ENCODE data around the gene TRIP6. TPM values are rescaled to one million over a fixed set of nuclear protein-coding genes. Genes with fewer than 3 reads are reported as not detected.
A peak's percentile ranks its signal among the peaks of the same experiment; 100 is the strongest.

The TRIP6 gene
- total RNA-seq: 1 to 10 TPM; 4.6 to 9.1 (median 7.3) TPM

DNA sequence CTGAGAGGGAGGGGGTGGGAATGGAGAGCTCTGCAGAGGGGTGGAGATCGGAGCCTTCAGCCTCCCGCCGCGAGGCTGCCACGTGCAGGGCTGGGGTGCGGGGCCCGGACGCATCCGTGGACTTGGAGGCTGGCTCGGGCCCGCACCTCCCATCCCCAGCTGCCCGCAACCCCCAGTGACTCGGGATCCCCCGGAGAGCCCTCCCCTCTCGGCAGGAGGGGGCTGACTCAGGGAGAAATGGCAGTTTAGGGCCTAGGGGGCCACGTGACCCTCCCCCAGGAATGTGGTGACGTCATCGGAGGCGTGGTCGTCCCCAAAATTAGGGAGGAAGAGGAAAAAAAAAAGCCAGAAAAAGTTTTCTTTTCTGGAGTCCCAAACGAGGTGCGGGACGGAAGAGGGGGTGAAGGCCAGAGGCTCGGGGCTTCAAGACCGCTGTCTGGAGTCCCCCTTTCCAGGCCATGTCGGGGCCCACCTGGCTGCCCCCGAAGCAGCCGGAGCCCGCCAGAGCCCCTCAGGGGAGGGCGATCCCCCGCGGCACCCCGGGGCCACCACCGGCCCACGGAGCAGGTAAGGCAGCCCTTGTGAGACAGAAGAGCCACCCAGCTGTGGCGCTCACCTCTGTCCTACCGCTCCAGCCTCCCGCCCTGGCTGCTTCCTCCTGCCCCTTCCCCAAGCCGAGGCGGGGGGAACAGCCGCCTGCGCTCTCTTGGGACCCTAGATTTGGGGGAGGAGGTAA is at the start of gene TRIP6:
TRIP6 (plus strand) TSS at position 348 of the 736 bp plus-strand sequence; CDS start at position 459, 111 bp downstream.
- H3K9me3 ChIP-seq: no peaks in the 10 kb centered on the region
- H3K4me3 ChIP-seq: peak within 1 kb of the TSS; percentile 57 to 66 (median 63)
- ATAC-seq (peak; percentile 63 to 77), DNase-seq (peak; percentile 72 to 76)
- peaks cover 3 to 7% (median 7%) of the 10 kb centered on the region in 3 donors for H3K27me3 ChIP-seq
- TF ChIP-seq, protein P1, sequence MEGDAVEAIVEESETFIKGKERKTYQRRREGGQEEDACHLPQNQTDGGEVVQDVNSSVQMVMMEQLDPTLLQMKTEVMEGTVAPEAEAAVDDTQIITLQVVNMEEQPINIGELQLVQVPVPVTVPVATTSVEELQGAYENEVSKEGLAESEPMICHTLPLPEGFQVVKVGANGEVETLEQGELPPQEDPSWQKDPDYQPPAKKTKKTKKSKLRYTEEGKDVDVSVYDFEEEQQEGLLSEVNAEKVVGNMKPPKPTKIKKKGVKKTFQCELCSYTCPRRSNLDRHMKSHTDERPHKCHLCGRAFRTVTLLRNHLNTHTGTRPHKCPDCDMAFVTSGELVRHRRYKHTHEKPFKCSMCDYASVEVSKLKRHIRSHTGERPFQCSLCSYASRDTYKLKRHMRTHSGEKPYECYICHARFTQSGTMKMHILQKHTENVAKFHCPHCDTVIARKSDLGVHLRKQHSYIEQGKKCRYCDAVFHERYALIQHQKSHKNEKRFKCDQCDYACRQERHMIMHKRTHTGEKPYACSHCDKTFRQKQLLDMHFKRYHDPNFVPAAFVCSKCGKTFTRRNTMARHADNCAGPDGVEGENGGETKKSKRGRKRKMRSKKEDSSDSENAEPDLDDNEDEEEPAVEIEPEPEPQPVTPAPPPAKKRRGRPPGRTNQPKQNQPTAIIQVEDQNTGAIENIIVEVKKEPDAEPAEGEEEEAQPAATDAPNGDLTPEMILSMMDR (IDR thresholded peaks at IDR 0.05 in 4 of 5, conservative IDR thresholded peaks at IDR 0.05 in 1 of 5): no peak
- TF ChIP-seq POLR2A (IDR thresholded peaks at IDR 0.05): peak in 1 of 2 donors; percentile 10
- H3K4me1 ChIP-seq: peaks cover 3 to 18% of the 10 kb centered on the region in 2 donors
- H3K36me3 ChIP-seq: no peaks in the 10 kb centered on the region
- peak within 1 kb of the TSS; percentile 80 to 84 (median 83) for H3K27ac ChIP-seq
- in situ Hi-C loops (cut with MboI; ENCODE audit: low sequenced_read_pairs in 4 of 4) (loop anchor here in 3 of 4 donors (10.0 to 25.0 kb wide), 5 partner anchors 155 to 430 kb away; partner anchors contain the start of genes POP7 (in 2 of the 3), SPACDR (in 2 of the 3), EPO (in 1 of the 3) and FBXO24 (in 1 of the 3)), intact Hi-C loops (cut with DNase I; ENCODE audit: low total_unique reads) (loop anchor here (10.0 kb wide), 1 partner anchor 252 kb away; the partner anchor contains the start of gene MOSPD3)

GRCh38 chr7:100818366-100818765 is 48.8 kb upstream of the TRIP6 start:
- Histone ChIP-seq H3K27me3 (no peaks in the 10 kb centered on the region), H3K9me3 (no peaks in the 10 kb centered on the region), H3K4me3 (no peak overlapping the region), H3K4me1 (no peaks in the 10 kb centered on the region), H3K36me3 (no peaks in the 10 kb centered on the region), H3K27ac (no peak overlapping the region)
- DNase-seq: no peak
- ATAC-seq: no peak
- intact Hi-C loops (cut with DNase I; ENCODE audit: low total_unique reads): no loop called here
- no peak for TF ChIP-seq POLR2A (IDR thresholded peaks at IDR 0.05)
- TF ChIP-seq, protein P1 (IDR thresholded peaks at IDR 0.05 in 4 of 5, conservative IDR thresholded peaks at IDR 0.05 in 1 of 5): no peak
- in situ Hi-C loops (cut with MboI; ENCODE audit: low sequenced_read_pairs in 4 of 4): no loop called here

GRCh38 chr7:100818825-100819224 is 48.4 kb upstream of the TRIP6 start:
- H3K36me3 ChIP-seq: no peaks in the 10 kb centered on the region

DNA sequence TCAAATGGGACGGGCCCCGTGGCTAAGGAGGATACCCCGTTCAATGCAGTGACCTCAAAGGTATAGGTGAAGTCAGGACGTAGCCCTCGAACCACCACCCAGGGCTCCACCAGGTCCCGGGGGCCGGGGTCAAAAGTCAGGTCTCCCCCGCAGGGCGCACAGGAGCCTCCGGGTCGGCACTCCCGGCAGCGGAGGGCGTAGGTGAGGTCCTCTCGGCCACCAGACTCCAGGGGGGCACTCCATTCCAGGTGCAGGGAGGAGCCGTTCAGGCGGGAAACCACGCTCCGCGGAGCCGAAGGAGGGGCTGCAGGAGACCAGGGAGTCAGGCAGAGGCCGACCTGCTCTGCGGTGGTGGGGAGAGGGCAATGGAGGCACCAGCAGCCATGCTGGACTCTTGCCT is 47.6 kb upstream of the TRIP6 start:
- ATAC-seq (no peak), DNase-seq (no peak)
- intact Hi-C loops (cut with DNase I; ENCODE audit: low total_unique reads): no loop called here
- TF ChIP-seq POLR2A (IDR thresholded peaks at IDR 0.05): no peak
- TF ChIP-seq, protein P1 (IDR thresholded peaks at IDR 0.05 in 4 of 5, conservative IDR thresholded peaks at IDR 0.05 in 1 of 5): no peak
- in situ Hi-C loops (cut with MboI; ENCODE audit: low sequenced_read_pairs in 4 of 4): no loop called here
- Histone ChIP-seq H3K27me3 (no peaks in the 10 kb centered on the region), H3K27ac (no peak overlapping the region), H3K9me3 (no peaks in the 10 kb centered on the region), H3K4me3 (no peak overlapping the region), H3K36me3 (no peaks in the 10 kb centered on the region), H3K4me1 (no peaks in the 10 kb centered on the region)

More at GRCh38 chr7:100818825-100819224, 48.4 kb upstream of the TRIP6 start:
- DNase-seq: no peak
- H3K4me1 ChIP-seq: no peaks in the 10 kb centered on the region
- no peak overlapping the region for H3K4me3 ChIP-seq
- H3K27me3 ChIP-seq: no peaks in the 10 kb centered on the region
- no peak for ATAC-seq
- intact Hi-C loops (cut with DNase I; ENCODE audit: low total_unique reads): no loop called here
- H3K27ac ChIP-seq: no peak overlapping the region
- in situ Hi-C loops (cut with MboI; ENCODE audit: low sequenced_read_pairs in 4 of 4): no loop called here
- TF ChIP-seq, protein P1 (IDR thresholded peaks at IDR 0.05 in 4 of 5, conservative IDR thresholded peaks at IDR 0.05 in 1 of 5): no peak
- no peak for TF ChIP-seq POLR2A (IDR thresholded peaks at IDR 0.05)
- no peaks in the 10 kb centered on the region for H3K9me3 ChIP-seq

Measured in gastrocnemius medialis (tissue), 4 donors.